GM18868 (cell line): ENCODE measurements around the gene UQCRFS1.
"Not testable (repeated sequence)": the region's sequence is repeated elsewhere in the genome, so short reads cannot be mapped to it uniquely, and the experiment has no call there.

Experiments used
- ATAC-seq: cut with Tn5 transposase; IDR thresholded peaks from one replicate; pipeline ENCODE4 v1.9.1; 2021; ENCODE audit warnings: mild to moderate bottlenecking, moderate library complexity; ENCODE audit not compliant: unreplicated experiment

UQCRFS1 gene

GRCh38 chr19:29215322-29215845 lies 2.4 kb upstream of the UQCRFS1 start:
- ATAC-seq = no peak

- ATAC-seq = no peak
These were observed 1.5 kb upstream of the UQCRFS1 start for GRCh38 chr19:29214411-29214810.

GRCh38 chr19:29212356-29212647 lies 649 bp downstream of the UQCRFS1 start:
- ATAC-seq = no peak

- no peak for ATAC-seq
These were observed 1.2 kb downstream of the UQCRFS1 start for GRCh38 chr19:29211562-29212355.

GRCh38 chr19:29211041-29211440 lies 1.9 kb downstream of the UQCRFS1 start:
- not testable (repeated sequence) for ATAC-seq

- not testable (repeated sequence) for ATAC-seq
These were observed 2.4 kb downstream of the UQCRFS1 start for GRCh38 chr19:29210502-29210901.

- ATAC-seq = not testable (repeated sequence)
These were observed 5.4 kb downstream of the UQCRFS1 start for GRCh38 chr19:29207403-29208187.

- no peak for ATAC-seq
These were observed 6.5 kb downstream of the UQCRFS1 start for GRCh38 chr19:29206453-29206852.

- no peak for ATAC-seq
These were observed 10.7 kb downstream of the UQCRFS1 start for GRCh38 chr19:29202281-29202680.

GRCh38 chr19:29201855-29202254 lies 11.1 kb downstream of the UQCRFS1 start:
- ATAC-seq = no peak

GRCh38 chr19:29194658-29195057 lies 18.3 kb downstream of the UQCRFS1 start:
- no peak for ATAC-seq

GRCh38 chr19:29193155-29193554 lies 19.8 kb downstream of the UQCRFS1 start:
- ATAC-seq = no peak

GRCh38 chr19:29191005-29191404 lies 21.9 kb downstream of the UQCRFS1 start:
- no peak for ATAC-seq

- ATAC-seq = no peak
These were observed 24.0 kb downstream of the UQCRFS1 start for GRCh38 chr19:29189033-29189360.

- no peak for ATAC-seq
These were observed 24.5 kb downstream of the UQCRFS1 start for GRCh38 chr19:29188289-29189032.

- ATAC-seq = no peak
These were observed 25.3 kb downstream of the UQCRFS1 start for GRCh38 chr19:29187676-29188075.

- ATAC-seq = no peak
These were observed 27.5 kb downstream of the UQCRFS1 start for GRCh38 chr19:29185427-29185826.

GRCh38 chr19:29176981-29177754 lies 35.8 kb downstream of the UQCRFS1 start:
- no peak for ATAC-seq

GRCh38 chr19:29173896-29174295 lies 39.1 kb downstream of the UQCRFS1 start:
- ATAC-seq = no peak

- ATAC-seq = no peak
These were observed 40.6 kb downstream of the UQCRFS1 start for GRCh38 chr19:29172302-29172701.

- ATAC-seq = no peak
These were observed 41.4 kb downstream of the UQCRFS1 start for GRCh38 chr19:29171525-29171924.
